AG10803 (cell line): Measurements from ENCODE around the gene GDPD4.

Source experiments
- DNase-seq: peaks from one replicate; pipeline ENCODE4 v3.0.0; 2010; ENCODE audit warnings: low read depth
- H3K4me3 ChIP-seq: 2 replicates; pipeline ENCODE4 v1.5.1; 2011; ENCODE audit warnings: mild to moderate bottlenecking, low read length, control low read depth
- TF ChIP-seq, protein P1 (sequence below): conservative IDR thresholded peaks from 2 replicates; pipeline ENCODE4 v1.5.1; 2011; ENCODE audit warnings: mild to moderate bottlenecking, low read length, control low read depth, inconsistent platforms

Gene GDPD4

DNA sequence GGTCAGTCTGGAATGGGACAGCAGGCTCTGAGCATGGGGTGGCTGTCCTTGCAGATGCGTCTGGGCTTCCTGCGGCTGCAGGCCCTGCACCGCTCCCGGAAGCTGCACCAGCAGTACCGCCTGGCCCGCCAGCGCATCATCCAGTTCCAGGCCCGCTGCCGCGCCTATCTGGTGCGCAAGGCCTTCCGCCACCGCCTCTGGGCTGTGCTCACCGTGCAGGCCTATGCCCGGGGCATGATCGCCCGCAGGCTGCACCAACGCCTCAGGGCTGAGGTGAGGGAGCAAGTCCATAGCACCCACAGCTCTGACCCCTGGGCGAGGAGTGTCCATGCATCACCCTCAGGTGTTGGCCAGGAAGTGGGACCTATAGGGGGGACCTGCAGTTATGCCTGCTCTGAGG is 121.8 kb downstream of the GDPD4 start:
- no peak for DNase-seq
- H3K4me3 ChIP-seq, result no peak overlapping the region
- TF ChIP-seq, protein P1, sequence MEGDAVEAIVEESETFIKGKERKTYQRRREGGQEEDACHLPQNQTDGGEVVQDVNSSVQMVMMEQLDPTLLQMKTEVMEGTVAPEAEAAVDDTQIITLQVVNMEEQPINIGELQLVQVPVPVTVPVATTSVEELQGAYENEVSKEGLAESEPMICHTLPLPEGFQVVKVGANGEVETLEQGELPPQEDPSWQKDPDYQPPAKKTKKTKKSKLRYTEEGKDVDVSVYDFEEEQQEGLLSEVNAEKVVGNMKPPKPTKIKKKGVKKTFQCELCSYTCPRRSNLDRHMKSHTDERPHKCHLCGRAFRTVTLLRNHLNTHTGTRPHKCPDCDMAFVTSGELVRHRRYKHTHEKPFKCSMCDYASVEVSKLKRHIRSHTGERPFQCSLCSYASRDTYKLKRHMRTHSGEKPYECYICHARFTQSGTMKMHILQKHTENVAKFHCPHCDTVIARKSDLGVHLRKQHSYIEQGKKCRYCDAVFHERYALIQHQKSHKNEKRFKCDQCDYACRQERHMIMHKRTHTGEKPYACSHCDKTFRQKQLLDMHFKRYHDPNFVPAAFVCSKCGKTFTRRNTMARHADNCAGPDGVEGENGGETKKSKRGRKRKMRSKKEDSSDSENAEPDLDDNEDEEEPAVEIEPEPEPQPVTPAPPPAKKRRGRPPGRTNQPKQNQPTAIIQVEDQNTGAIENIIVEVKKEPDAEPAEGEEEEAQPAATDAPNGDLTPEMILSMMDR, result no peak

DNA sequence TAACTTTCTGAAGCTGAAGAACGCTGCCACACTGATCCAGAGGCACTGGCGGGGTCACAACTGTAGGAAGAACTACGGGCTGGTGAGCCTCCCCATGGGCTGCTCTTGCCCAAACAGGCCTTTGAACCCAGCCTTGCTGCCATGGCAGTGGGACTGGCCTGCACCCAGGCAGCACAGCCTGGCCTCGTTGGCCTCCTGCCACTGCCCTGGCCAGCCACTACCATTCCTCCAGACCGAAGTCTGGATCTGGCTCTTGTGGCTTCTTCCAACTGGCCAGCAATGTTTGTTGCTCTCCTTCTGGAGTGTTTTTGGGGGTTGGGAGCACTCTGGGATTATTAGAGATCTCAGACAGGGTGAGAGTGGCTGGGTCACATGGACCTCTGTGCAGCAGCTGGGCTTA is 122.4 kb downstream of the GDPD4 start:
- H3K4me3 ChIP-seq, result no peak overlapping the region
- no peak for DNase-seq
- TF ChIP-seq, protein P1, result no peak

DNA sequence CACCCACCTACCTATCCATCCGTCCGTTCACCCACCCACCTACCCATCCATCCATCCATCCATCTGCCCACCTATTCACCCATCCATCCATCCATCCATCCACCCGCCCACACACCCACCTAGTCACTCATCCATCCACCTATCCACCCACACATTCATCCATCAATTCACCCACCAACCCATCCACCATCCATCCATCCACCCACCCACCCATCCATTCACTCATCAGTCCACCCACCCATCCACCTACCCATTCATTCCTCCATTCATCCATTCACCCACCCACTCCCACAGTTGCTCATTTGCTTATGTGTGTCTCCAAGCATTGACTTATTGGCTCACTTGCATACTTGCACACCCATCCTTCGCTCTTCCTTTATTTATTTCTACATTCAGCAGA is 123.3 kb downstream of the GDPD4 start:
- no peak overlapping the region for H3K4me3 ChIP-seq
- TF ChIP-seq, protein P1, result no peak
- DNase-seq, result no peak

DNA sequence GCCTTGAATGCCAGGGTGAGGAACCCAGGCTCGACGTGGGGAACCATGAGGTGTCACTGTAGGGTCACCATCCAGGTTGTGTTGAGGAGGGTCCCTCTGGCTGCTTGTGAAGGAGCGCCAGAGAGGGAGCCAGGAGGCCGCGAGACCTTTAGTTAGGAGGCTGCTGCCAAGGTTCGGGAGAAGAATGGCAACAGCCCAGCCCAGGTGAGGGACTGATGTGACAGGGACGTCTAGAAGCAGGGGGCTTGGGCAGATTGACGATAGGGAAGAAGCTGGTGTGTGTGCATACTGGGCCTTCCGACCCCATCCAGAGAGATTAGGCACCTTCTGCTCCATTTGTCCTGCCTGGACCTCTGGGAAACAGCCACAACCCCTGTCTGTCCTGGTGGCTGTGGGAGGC is 124.5 kb downstream of the GDPD4 start:
- TF ChIP-seq, protein P1, result no peak
- no peak for DNase-seq
- no peak overlapping the region for H3K4me3 ChIP-seq

DNA sequence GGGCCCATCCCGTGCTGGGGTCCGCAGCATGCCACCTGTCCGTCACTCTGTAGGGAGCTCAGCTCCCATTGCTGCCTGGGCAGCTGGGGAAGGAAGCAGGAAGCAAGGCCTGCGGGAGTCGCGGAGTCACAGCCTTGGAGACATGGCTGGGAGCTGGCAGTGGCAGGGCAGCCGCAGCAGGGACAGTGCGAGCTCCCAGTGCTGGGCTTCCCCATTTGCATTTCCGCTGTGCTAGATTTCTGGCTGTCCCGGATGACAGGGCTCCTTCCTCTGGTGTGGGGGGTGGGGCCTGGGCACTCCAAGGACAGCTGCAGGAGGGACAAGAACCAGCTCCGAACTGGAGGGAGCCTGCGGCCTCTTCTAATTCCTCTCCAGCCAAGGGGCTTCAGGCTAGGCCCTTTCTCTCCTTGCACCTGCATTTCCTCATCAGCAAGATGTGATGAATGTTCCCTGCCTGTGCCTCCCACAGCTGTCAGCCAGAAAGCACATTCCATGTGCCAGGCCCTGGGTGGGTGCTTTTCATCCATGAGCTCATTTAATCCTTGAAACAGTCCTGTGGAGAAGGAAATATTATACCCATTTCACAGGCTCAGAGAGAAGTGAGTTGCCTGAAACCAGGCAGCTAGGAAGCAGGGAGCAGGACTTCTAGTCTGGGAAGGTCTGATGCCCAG is 125.5 kb downstream of the GDPD4 start:
- no peak for DNase-seq
- H3K4me3 ChIP-seq, result no peak overlapping the region
- TF ChIP-seq, protein P1, result no peak

DNA sequence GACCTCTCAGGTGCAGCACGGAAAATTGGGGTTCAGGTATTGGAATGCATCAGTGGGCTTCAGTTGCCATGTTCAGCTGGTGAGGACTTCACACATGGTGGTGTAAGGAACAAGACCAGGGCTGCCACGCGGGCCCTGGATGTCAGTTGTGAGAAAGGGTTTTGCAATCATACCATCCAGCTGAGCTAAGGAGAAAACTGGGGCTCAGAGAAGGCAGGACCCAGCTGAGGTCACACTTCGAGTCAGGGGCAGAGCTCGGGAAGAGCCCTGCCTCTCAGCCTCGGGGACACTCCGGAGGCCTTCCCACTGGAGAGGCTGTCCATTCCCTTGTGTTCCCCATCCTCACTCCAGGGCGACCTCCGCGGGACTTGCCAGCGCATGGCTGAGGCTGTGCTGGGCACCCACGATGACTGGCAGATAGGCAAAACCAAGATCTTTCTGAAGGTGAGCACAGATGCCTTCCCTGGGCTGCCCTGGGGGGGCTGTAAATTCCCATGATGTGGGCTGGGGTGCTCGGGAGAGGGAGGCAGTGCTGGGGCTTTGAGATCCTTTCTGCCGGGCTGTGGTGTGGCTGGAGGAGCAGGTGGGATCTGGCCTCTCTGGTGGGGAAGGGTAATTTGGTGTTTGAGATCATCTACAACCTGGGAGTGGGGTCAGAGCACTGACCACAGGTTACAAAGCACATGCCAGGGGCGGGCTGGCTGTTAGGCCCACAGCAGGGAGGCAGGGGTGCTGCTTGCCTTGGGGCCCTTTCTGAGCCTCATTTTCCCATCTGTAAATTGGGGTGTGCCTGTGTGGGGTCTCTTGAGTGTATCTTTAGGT is 126.3 kb downstream of the GDPD4 start:
- H3K4me3 ChIP-seq, result no peak overlapping the region
- no peak for DNase-seq
- TF ChIP-seq, protein P1, result no peak

DNA sequence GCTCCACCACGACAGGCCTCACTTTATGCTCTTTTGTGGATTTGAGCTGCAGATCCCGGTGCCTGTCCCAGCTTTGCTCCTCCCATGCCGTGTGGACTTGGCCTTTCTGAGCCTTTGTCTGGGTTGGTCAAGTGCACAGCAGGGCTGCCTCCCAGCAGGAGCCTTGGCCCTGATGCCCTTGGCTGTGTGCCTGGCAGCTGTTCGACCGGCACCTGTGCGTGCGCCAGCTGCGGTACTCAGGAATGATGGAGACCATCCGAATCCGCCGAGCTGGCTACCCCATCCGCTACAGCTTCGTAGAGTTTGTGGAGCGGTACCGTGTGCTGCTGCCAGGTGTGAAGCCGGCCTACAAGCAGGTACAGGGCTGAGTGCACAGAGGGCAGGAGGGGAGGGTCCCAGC is 126.9 kb downstream of the GDPD4 start:
- no peak for DNase-seq
- no peak overlapping the region for H3K4me3 ChIP-seq
- TF ChIP-seq, protein P1, result no peak
